SK-N-SH treated with all-trans-retinoic acid at 6 μM for 48 hours (cell line): ENCODE measurements around the gene CDH1.

Experiments used
- ATAC-seq: fragments of 200-7000 bp; cut with Tn5 transposase; 3 replicates; pipeline ENCODE4 v1.9.1; 2020; ENCODE audit warnings: mild to moderate bottlenecking, moderate library complexity
- ARNTL ChIP-seq: fragments of 450-650 bp; formaldehyde crosslinking; IDR thresholded peaks from 2 replicates; pipeline ENCODE4 v1.5.0; 2020; ENCODE audit warnings: low read depth, mild to moderate bottlenecking, moderate library complexity, borderline replicate concordance
- BACH2 ChIP-seq: fragments of 250-450 bp; sonication (Bioruptor Pico); IDR thresholded peaks from 2 replicates; pipeline ENCODE4 v1.9.0; 2021; ENCODE audit warnings: mild to moderate bottlenecking, borderline replicate concordance
- CSDC2 ChIP-seq: fragments of 250-450 bp; sonication (Bioruptor Pico); IDR thresholded peaks from 2 replicates; pipeline ENCODE4 v1.5.0; 2020; ENCODE audit warnings: mild to moderate bottlenecking, moderate library complexity
- ESRRG ChIP-seq: fragments of 250-450 bp; sonication (Bioruptor Pico); IDR thresholded peaks from 2 replicates; pipeline ENCODE4 v1.6.1; 2021; ENCODE audit warnings: mild to moderate bottlenecking
- GLIS3 ChIP-seq: fragments of 250-450 bp; sonication (Bioruptor Pico); IDR thresholded peaks from 2 replicates; pipeline ENCODE4 v1.5.0; 2020; ENCODE audit warnings: mild to moderate bottlenecking, moderate library complexity
- ISL1 ChIP-seq: fragments of 250-450 bp; sonication (Bioruptor Pico); IDR thresholded peaks from 2 replicates; pipeline ENCODE4 v2.1.2; 2022; ENCODE audit warnings: mild to moderate bottlenecking, moderate library complexity
- OSR1 ChIP-seq: fragments of 250-450 bp; sonication (Bioruptor Pico); IDR thresholded peaks from 2 replicates; pipeline ENCODE4 v1.8.0; 2022; ENCODE audit warnings: moderate library complexity, mild to moderate bottlenecking, inconsistent platforms
- PPARA ChIP-seq: fragments of 250-450 bp; sonication (Bioruptor Pico); IDR thresholded peaks from 2 replicates; pipeline ENCODE4 v1.5.0; 2020; ENCODE audit warnings: mild to moderate bottlenecking, borderline replicate concordance
- RARB ChIP-seq: fragments of 250-450 bp; sonication (Bioruptor Pico); IDR thresholded peaks from 2 replicates; pipeline ENCODE4 v1.8.0; 2021; ENCODE audit warnings: mild to moderate bottlenecking, moderate library complexity
- SNAI2 ChIP-seq: fragments of 250-450 bp; sonication (Bioruptor Pico); IDR thresholded peaks from 2 replicates; pipeline ENCODE4 v1.5.0; 2020; ENCODE audit warnings: mild to moderate bottlenecking, moderate library complexity
- TCF4 ChIP-seq: fragments of 250-450 bp; sonication (Bioruptor Pico); IDR thresholded peaks from 2 replicates; pipeline ENCODE4 v1.8.0; 2021; ENCODE audit warnings: mild to moderate bottlenecking, moderate library complexity, borderline replicate concordance
- ZC3H10 ChIP-seq: fragments of 250-450 bp; sonication (Bioruptor Pico); IDR thresholded peaks from 2 replicates; pipeline ENCODE4 v1.5.1; 2021; ENCODE audit warnings: mild to moderate bottlenecking, moderate library complexity
- ZFP3 ChIP-seq: fragments of 250-450 bp; sonication (Bioruptor Pico); IDR thresholded peaks from 2 replicates; pipeline ENCODE4 v1.5.0; 2020; ENCODE audit warnings: mild to moderate bottlenecking, moderate library complexity
- ZFP30 ChIP-seq: fragments of 450-650 bp; formaldehyde crosslinking; IDR thresholded peaks from 2 replicates; pipeline ENCODE4 v1.5.0; 2022; ENCODE audit warnings: mild to moderate bottlenecking, moderate library complexity
- ZNF565 ChIP-seq: fragments of 450-650 bp; formaldehyde crosslinking; conservative IDR thresholded peaks from 2 replicates; pipeline ENCODE4 v1.5.0; 2020; ENCODE audit warnings: low read depth, mild to moderate bottlenecking, moderate library complexity
- ZNF70 ChIP-seq: fragments of 450-650 bp; formaldehyde crosslinking; IDR thresholded peaks from 2 replicates; pipeline ENCODE4 v1.5.0; 2020; ENCODE audit warnings: mild to moderate bottlenecking, moderate library complexity
- ZNF8 ChIP-seq: fragments of 450-650 bp; formaldehyde crosslinking; IDR thresholded peaks from 2 replicates; pipeline ENCODE4 v1.5.0; 2020; ENCODE audit warnings: mild to moderate bottlenecking, moderate library complexity
- TF ChIP-seq, protein P1 (sequence below): fragments of 250-450 bp; sonication (Bioruptor Pico); IDR thresholded peaks from 2 replicates; pipeline ENCODE4 v1.8.0; 2021; ENCODE audit warnings: low read depth, mild to moderate bottlenecking, moderate library complexity, borderline replicate concordance
- TF ChIP-seq, protein P2 (sequence below): fragments of 250-450 bp; sonication (Bioruptor Pico); IDR thresholded peaks from 2 replicates; pipeline ENCODE4 v1.8.0; 2020; ENCODE audit warnings: mild to moderate bottlenecking, moderate library complexity, borderline replicate concordance
- TF ChIP-seq, protein P3 (sequence below): fragments of 250-450 bp; sonication (Bioruptor Pico); IDR thresholded peaks from 2 replicates; pipeline ENCODE4 v1.5.0; 2020; ENCODE audit warnings: mild to moderate bottlenecking, moderate library complexity
- TF ChIP-seq, protein P4 (sequence below): fragments of 250-450 bp; sonication (Bioruptor Pico); IDR thresholded peaks from 2 replicates; pipeline ENCODE4 v1.5.1; 2021; ENCODE audit warnings: mild to moderate bottlenecking, moderate library complexity
- TF ChIP-seq, protein P5 (sequence below): fragments of 250-450 bp; sonication (Bioruptor Pico); IDR thresholded peaks from 2 replicates; pipeline ENCODE4 v1.5.1; 2020; ENCODE audit warnings: low read depth, mild to moderate bottlenecking, moderate library complexity

Gene CDH1

DNA sequence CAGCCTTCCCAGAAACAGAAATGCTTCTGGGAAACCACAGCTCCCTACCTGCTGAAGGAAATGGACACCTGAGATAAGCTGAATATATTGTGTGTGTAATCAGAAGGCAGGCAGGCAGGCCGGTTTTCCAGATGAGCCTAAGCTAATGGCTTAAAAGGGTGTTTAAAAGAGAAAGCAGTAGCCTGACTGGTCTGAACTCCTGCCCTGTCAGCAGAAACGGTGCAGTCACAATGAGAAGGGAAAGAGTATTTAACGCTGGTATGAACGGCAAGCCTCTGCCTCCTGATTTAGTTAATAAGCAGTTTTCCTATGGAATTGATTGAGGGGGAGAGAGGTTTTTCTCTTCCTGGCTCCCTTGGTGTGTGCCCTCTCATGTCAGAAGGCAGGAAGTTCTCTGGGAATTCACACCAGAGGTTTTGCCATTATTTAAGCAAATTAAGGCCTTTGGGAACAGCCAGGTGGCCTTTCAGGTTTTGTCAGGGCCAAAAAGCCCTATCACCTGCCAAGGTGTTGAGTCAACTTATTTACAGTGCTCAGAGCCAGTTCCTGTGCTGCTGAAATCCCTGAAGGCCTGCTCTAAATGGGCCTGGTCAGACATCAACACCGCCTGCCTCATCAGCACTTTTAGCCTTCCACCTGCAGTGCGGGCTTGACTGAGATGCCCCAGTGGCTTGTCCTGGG lies 41.6 kb downstream of the CDH1 start:
- no peak for TF ChIP-seq CSDC2
- TF ChIP-seq, protein P1, sequence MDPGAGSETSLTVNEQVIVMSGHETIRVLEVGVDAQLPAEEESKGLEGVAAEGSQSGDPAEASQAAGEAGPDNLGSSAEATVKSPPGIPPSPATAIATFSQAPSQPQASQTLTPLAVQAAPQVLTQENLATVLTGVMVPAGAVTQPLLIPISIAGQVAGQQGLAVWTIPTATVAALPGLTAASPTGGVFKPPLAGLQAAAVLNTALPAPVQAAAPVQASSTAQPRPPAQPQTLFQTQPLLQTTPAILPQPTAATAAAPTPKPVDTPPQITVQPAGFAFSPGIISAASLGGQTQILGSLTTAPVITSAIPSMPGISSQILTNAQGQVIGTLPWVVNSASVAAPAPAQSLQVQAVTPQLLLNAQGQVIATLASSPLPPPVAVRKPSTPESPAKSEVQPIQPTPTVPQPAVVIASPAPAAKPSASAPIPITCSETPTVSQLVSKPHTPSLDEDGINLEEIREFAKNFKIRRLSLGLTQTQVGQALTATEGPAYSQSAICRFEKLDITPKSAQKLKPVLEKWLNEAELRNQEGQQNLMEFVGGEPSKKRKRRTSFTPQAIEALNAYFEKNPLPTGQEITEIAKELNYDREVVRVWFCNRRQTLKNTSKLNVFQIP (CRISPR knock-in tag): no peak

DNA sequence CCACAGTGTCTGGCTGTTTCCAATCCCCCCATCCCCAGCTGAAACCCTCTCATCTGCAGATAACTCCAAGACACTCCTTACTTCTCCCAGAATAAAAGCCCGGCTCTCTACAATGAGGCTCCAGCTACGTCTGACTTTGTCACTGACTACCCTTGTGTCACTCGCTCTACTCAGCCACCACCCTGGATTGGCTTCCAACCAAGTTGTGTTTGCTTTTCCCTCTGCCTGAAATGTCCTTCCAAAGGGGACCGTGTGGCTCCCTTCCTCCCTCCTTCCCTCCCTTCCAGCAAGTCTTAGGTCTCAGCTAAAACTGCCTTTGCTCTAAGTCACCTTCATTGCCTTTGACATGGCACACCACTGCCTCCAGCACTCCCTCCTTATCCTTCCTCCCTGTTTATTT lies 42.8 kb downstream of the CDH1 start:
- TF ChIP-seq ZNF70 (no peak), ISL1 (CRISPR knock-in tag) (no peak), ZFP3 (CRISPR knock-in tag) (no peak), RARB (CRISPR knock-in tag) (no peak), BACH2 (no peak), ZC3H10 (CRISPR knock-in tag) (no peak), SNAI2 (CRISPR knock-in tag) (no peak), ESRRG (CRISPR knock-in tag) (no peak), OSR1 (CRISPR knock-in tag) (no peak), ZNF565 (CRISPR knock-in tag) (no peak), ZFP30 (CRISPR knock-in tag) (no peak), CSDC2 (no peak)
- TF ChIP-seq, protein P2, sequence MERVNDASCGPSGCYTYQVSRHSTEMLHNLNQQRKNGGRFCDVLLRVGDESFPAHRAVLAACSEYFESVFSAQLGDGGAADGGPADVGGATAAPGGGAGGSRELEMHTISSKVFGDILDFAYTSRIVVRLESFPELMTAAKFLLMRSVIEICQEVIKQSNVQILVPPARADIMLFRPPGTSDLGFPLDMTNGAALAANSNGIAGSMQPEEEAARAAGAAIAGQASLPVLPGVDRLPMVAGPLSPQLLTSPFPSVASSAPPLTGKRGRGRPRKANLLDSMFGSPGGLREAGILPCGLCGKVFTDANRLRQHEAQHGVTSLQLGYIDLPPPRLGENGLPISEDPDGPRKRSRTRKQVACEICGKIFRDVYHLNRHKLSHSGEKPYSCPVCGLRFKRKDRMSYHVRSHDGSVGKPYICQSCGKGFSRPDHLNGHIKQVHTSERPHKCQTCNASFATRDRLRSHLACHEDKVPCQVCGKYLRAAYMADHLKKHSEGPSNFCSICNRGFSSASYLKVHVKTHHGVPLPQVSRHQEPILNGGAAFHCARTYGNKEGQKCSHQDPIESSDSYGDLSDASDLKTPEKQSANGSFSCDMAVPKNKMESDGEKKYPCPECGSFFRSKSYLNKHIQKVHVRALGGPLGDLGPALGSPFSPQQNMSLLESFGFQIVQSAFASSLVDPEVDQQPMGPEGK: no peak
- TF ChIP-seq, protein P3, sequence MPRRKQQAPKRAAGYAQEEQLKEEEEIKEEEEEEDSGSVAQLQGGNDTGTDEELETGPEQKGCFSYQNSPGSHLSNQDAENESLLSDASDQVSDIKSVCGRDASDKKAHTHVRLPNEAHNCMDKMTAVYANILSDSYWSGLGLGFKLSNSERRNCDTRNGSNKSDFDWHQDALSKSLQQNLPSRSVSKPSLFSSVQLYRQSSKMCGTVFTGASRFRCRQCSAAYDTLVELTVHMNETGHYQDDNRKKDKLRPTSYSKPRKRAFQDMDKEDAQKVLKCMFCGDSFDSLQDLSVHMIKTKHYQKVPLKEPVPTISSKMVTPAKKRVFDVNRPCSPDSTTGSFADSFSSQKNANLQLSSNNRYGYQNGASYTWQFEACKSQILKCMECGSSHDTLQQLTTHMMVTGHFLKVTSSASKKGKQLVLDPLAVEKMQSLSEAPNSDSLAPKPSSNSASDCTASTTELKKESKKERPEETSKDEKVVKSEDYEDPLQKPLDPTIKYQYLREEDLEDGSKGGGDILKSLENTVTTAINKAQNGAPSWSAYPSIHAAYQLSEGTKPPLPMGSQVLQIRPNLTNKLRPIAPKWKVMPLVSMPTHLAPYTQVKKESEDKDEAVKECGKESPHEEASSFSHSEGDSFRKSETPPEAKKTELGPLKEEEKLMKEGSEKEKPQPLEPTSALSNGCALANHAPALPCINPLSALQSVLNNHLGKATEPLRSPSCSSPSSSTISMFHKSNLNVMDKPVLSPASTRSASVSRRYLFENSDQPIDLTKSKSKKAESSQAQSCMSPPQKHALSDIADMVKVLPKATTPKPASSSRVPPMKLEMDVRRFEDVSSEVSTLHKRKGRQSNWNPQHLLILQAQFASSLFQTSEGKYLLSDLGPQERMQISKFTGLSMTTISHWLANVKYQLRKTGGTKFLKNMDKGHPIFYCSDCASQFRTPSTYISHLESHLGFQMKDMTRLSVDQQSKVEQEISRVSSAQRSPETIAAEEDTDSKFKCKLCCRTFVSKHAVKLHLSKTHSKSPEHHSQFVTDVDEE (CRISPR knock-in tag): no peak
- TF ChIP-seq, protein P4, sequence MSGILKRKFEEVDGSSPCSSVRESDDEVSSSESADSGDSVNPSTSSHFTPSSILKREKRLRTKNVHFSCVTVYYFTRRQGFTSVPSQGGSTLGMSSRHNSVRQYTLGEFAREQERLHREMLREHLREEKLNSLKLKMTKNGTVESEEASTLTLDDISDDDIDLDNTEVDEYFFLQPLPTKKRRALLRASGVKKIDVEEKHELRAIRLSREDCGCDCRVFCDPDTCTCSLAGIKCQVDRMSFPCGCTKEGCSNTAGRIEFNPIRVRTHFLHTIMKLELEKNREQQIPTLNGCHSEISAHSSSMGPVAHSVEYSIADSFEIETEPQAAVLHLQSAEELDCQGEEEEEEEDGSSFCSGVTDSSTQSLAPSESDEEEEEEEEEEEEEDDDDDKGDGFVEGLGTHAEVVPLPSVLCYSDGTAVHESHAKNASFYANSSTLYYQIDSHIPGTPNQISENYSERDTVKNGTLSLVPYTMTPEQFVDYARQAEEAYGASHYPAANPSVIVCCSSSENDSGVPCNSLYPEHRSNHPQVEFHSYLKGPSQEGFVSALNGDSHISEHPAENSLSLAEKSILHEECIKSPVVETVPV (CRISPR knock-in tag): no peak
- TF ChIP-seq, protein P1 (CRISPR knock-in tag): no peak
- TF ChIP-seq, protein P5, sequence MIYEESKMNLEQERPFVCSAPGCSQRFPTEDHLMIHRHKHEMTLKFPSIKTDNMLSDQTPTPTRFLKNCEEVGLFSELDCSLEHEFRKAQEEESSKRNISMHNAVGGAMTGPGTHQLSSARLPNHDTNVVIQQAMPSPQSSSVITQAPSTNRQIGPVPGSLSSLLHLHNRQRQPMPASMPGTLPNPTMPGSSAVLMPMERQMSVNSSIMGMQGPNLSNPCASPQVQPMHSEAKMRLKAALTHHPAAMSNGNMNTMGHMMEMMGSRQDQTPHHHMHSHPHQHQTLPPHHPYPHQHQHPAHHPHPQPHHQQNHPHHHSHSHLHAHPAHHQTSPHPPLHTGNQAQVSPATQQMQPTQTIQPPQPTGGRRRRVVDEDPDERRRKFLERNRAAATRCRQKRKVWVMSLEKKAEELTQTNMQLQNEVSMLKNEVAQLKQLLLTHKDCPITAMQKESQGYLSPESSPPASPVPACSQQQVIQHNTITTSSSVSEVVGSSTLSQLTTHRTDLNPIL (CRISPR knock-in tag): no peak
- no peak for ATAC-seq

More for the DNA sequence above, 41.6 kb downstream of the CDH1 start:
- no peak for ATAC-seq

DNA sequence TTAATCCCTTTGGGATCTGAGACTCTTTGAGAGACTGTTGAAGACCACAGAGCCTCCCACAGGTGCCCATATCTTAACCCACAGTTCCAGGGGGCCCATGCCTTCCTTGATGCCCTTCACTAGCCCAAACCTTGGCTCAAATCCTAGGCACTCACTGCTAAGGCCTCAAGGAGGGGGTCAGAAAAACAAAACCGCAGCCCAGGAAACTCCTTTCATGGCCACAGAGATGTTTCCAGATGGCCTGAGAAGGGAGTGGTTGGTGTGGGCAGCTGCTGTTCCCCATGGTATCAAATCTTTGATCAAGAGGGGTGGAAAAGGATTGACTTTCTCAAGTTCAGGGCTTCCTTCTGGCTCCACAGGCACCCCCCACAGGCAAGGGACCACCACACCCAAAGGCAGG lies 44.7 kb downstream of the CDH1 start:
- ATAC-seq: no peak
- TF ChIP-seq ESRRG (CRISPR knock-in tag) (no peak), BACH2 (no peak), PPARA (CRISPR knock-in tag) (no peak), ISL1 (CRISPR knock-in tag) (no peak), GLIS3 (CRISPR knock-in tag) (no peak), SNAI2 (CRISPR knock-in tag) (no peak), TCF4 (CRISPR knock-in tag) (no peak), ZNF8 (CRISPR knock-in tag) (no peak), ARNTL (CRISPR knock-in tag) (no peak), ZC3H10 (CRISPR knock-in tag) (no peak), OSR1 (CRISPR knock-in tag) (no peak)
- TF ChIP-seq, protein P2: no peak
- TF ChIP-seq, protein P3 (CRISPR knock-in tag): no peak
